Activated CD4-positive, alpha-beta T cell treated with anti-CD3 and anti-CD28 coated beads, Interleukin-2, amount 50 U/mL, for 16 hours (primary cell): ENCODE data around the gene USP14.
"Not testable (repeated sequence)": the region's sequence is repeated elsewhere in the genome, so short reads cannot be mapped to it uniquely, and the experiment has no call there.

Experiments
- DNase-seq: peaks from one replicate; pipeline ENCODE4 v3.0.0-alpha.2; 2020

USP14 gene

GRCh38 chr18:158128-159036, at the start of gene USP14:
Gene USP14 (plus strand): TSS chr18:158557. CDS start chr18:158699, 142 bp downstream.
- DNase-seq: peak; percentile 98

DNA sequence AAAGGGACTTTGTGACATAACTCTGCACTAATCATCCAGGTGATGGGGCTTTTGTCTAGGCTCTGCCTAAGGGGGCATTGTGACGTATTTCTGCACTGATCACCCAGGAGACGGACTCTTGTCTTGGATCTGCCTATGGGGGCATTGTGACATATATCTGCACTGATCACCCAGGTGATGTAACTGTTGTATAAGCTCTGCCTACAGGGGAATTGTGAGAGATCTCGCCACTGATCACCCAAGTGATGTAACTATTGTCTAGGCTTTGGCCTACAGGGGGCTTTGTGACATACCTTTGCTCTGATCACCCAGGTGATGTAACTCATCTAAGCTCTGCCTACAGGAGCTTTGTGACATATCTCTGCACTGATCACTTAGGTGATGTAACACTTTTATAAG, 49.7 kb upstream of the USP14 start:
- DNase-seq: not testable (repeated sequence)

DNA sequence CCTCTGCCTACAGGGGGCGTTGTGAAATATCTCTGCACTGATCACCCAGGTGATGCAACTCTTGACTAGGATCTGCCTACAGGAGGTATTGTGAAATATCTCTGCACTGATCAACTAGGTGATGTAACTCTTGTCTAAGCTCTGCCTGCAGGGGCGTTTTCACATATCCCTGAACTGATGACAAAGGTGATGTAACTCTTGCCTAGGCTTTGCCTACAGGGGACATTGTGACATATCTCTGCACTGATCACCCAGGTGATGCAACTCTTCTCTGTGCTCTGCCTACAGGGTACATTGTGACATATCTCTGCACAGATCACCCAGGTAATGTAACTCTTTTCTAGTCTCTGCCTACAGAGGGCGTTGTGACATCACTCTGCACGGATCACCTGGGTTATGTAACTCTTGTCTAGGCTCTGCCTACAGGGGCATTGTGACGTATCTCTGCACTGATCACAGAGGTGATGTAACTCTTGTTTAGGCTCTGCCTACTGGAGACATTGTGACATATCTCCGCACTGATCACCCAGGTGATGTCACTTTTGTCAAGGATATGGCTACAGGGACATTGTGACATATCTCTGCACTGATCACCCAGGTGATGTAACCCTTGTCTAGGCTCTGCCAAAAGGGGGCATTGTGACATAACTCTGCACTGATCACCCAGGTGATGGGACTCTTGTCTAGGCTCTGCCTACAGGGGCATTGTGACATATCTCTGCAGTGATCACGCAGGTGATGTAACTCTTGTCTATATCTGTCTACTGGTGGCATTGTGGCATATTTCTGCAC, 49.0 kb upstream of the USP14 start:
- DNase-seq: peak; percentile 67

DNA sequence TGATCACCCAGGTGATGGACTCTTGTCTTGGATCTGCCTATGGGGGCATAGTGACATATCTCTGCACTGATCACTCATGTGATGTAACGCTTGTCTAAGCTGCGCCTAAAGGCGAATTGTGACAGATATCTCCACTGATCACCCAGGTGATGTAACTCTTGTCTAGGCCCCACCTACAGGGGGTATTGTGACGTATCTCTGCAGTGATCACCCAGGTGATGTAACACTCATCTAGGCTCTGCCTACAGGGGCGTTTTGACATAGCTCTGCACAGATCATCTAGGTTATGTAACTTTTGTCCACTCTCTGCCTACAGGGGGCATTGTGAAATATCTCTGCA, 48.5 kb upstream of the USP14 start:
- DNase-seq: peak; percentile 20

DNA sequence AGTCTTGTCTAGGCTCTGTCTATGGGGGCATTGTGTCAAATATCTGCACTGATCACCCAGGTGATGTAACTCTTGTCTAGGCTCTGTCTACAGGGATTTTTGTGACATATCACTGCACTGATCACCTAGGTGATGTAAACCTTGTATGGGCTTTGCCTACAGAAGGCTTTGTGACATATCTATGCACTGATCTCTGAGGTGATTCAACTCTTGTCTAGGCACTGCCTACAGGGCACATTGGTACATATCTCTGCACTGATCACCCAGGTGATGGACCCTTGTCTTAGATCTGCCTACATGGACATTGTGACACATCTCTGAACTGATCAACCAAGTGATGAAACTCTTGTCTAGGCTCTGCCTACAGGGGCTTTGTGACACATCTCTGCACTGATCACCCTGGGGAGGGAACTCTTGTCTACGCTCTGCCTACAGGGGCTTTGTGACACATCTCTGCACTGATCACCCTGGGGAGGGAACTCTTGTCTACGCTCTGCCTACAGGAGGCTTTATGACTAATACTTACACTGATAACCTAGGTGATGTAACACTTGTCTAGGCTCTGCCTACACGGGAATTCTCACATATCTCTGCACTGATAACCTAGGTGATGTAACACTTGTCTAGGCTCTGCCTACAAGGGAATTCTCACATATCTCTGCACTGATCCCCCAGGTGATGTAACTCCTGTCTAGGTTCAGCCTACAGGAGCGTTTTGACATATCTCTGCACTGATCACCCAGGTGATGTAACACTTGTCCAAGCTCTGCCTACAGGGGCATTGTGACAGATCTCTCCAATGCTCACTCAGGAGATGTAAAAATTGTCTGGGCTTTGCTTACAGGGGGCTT, 47.8 kb upstream of the USP14 start:
- peak; percentile 45 for DNase-seq

- peak; percentile 57 for DNase-seq
Measured at GRCh38 chr18:111306-112014, 46.9 kb upstream of the USP14 start.

DNA sequence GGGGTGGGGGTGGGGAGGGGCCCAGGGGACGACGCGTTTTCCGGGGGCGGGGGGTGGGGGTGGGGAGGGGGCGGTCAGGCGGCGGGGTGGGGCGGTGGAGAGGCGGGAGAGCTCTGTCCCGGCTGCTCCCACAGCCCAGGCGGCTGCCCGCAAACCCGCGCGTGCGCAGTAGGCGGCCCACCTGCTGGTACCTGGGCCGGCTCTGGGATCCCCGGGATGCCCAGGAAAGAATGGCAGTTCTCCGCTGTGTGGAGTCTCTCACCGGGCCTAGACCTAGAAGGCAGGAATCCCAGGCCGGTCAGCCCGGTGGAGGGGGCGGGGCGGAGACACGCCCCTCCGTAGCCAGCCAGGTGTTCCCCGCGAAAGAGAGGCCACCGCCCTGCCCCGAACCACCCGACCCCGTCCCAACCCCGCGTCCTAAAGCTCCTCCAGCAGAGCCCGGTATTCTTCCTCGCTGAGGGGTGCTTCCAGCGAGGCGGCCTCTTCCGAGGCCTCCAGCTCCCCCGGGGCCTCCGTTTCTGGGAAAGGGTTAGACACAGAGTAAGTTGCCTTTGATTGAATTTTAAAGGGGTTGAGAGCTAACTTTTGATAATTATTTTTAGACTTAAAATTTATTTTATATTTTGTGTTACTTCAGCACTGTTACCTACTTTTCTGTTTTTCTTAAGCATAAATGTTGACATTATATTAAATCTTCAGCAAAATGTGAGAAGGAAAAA, 46.2 kb upstream of the USP14 start:
- peak; percentile 10 for DNase-seq

DNA sequence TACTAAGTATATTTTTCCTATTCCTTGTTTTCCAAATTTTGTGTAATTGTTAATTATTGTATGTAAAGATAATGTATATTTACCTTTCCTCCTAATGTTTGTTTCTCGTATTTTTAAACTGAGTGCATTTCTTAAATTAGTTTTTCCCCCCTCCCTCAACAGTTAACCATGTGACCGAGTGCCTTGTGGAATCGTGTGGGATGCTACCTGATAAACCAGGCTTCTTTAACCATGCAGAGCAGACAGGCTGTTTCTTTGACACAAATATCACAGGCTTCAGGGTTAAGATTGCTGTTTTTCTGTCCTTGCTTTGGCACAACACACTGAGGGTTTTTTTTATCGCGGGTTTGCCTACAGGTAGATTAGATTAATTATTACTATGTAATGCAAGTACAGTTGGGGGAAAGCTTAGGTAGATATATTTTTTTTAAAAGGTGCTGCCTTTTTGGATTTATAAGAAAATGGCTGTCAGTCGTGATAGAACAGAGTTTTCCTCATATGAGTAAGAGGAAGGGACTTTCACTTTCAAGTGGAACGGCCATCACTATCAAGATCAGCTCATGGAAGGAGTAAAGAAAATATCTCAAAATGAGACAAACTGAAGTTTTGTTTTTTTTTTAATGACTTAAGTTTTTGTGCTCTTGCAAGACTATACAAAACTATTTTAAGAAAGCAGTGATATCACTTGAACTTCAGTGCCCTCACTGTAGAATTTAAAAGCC, 37.7 kb upstream of the USP14 start:
- DNase-seq: peak; percentile 30

DNA sequence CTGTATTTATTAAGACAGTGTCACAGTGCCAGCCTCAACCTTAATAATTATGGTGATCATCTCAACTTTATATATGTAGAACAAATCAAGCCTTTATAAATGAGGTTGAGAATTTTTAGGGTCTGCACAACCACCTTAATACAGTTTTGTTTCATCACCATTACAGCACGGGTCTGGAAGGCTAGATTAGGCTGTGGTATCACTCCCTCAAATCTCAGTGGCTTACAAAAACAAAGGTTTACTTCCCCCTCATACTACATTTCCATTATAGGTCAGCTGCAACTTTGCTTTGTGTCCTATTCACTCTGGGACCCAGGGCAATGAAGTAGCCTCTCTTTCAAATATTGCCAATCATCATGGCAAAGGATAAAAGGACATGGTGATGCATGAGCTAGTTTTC, 23.3 kb upstream of the USP14 start:
- no peak for DNase-seq

DNA sequence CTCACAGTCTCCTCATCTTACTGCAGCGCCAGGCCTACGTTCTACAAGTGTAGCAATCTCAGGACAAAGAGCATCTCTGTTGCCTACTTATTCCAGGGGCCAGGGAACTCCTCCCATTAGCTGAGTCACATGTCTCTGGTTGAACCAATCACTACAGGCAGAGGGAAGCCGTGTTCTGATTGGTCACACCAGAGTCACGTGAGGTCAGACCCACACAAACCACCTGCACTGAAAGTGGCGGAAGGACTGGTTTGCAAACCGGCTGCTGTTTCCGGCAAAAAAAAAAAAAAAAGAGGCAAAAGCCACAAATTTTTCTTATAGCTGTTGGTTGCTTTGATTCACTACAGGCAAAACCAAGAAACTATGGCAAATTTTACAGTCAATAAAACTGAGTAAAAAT, 21.9 kb upstream of the USP14 start:
- DNase-seq: peak; percentile 23

DNA sequence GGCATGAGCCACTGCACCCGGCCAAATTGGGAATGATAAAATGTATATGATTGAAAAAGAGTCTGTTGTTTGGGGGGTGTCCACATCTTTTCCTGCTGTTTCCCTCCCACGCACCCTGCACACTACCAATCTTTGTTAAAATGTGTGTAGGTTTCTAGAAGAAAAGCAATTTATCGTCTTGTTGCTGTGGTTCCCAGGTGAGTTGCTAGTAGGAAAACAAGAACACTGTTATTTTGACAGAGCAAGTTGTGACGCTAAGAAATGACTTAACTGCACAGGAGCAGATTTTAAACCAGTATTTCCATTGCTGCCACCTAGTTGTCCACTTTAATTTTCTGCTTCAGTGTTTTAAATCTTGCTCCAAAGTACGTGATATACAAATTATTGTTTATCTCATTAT, 21.0 kb upstream of the USP14 start:
- DNase-seq: no peak

DNA sequence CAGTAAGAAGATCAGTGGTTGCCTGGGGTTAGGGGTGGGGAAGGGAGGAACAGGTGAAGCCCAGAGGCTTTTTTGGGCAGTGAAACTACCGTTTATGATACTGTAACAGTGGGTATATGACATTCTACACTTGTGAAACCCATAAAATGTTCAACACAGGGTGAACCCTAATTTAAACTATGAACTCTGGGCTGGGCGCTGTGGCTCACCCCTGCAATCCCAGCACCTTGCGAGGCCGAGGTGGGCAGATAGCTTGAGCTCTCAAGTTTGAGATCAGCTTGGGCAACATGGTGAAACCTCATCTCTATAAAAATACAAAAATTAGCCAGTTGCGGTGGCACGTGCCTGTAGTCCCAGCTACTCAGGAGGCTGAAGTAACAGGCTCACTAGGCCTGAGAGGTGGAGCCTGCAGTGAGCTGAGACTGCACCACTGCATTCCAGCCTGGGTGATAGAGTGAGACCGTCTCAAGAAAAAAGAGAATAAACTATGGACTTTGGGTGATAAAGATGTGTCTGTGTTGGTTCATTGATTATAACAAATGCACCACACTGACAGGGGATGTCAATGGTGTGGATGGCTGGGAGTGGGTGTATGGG, 17.6 kb upstream of the USP14 start:
- DNase-seq: no peak

- DNase-seq: not testable (repeated sequence)
Measured at GRCh38 chr18:142624-143296, 15.6 kb upstream of the USP14 start.

GRCh38 chr18:148841-149240, 9.5 kb upstream of the USP14 start:
- no peak for DNase-seq

DNA sequence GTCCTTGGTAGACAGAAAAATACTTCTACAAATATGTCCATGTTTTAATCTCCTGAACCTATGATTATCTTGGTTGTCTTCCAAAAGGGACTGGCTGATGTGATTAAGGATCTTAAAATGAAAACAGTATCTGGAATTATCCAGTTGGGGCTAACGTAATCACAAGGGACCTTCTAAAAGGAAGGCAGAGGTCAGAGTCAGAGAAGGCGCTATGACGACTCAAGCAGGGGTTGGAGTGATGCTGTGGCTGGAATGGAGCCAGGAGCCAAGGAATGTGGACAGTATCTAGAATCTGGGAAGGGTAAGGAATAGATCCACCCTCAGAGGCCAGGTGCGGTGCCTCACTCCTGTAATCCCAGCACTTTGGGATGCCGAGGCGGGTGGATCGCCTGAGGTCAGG, 4.2 kb upstream of the USP14 start:
- DNase-seq: no peak

GRCh38 chr18:155688-156087, 2.7 kb upstream of the USP14 start:
- DNase-seq: no peak

GRCh38 chr18:156514-157230, 1.7 kb upstream of the USP14 start:
- no peak for DNase-seq

- DNase-seq: peak; percentile 6
Measured at GRCh38 chr18:159037-159652, 788 bp downstream of the USP14 start.

- no peak for DNase-seq
Measured at GRCh38 chr18:159933-160332, 1.6 kb downstream of the USP14 start.
